ENCODE measurements around the gene NKX1-2.

DNA sequence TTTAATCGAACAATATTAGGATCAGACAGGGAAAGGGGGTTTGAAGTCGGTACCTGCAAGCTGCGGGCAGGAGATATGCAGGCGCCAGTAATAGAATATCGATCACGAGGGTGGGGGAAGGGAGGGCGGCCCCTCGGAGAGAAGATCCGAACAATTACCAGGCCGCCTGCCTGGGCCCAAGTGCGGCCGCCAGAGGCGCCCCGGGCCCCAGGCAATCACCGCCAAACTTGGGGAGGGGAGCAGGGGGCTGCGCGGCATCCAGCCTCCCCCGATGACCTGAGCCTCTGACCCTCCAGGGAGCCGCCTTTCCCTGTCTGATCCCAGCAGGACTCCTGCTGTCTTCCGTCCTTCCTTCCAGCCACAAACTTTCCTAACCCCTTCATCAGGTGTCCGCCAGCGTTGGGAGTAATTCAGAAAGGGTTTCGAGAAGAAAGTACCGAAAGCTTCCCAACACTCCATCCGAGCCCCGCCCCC lies 1.1 kb downstream of the NKX1-2 start:
- TF ChIP-seq ZNF133 (tag by site-specific recombination; IDR thresholded peaks at IDR 0.05) (no peak), YY1 (tag by site-specific recombination; IDR thresholded peaks at IDR 0.05) (no peak), ZNF626 (tag by site-specific recombination; IDR thresholded peaks at IDR 0.05) (no peak), SCRT2 (tag by site-specific recombination; IDR thresholded peaks at IDR 0.05) (no peak), ZNF404 (tag by site-specific recombination; IDR thresholded peaks at IDR 0.05) (no peak), CTCF (tag by site-specific recombination; IDR thresholded peaks at IDR 0.05) (no peak), ZSCAN4 (tag by site-specific recombination; IDR thresholded peaks at IDR 0.05) (no peak), REST (tag by site-specific recombination; IDR thresholded peaks at IDR 0.05) (no peak), ZNF114 (tag by site-specific recombination; IDR thresholded peaks at IDR 0.05) (no peak), BCL11B (tag by site-specific recombination; IDR thresholded peaks at IDR 0.05; ENCODE audit: low read depth) (no peak)
- TF ChIP-seq, protein P1, sequence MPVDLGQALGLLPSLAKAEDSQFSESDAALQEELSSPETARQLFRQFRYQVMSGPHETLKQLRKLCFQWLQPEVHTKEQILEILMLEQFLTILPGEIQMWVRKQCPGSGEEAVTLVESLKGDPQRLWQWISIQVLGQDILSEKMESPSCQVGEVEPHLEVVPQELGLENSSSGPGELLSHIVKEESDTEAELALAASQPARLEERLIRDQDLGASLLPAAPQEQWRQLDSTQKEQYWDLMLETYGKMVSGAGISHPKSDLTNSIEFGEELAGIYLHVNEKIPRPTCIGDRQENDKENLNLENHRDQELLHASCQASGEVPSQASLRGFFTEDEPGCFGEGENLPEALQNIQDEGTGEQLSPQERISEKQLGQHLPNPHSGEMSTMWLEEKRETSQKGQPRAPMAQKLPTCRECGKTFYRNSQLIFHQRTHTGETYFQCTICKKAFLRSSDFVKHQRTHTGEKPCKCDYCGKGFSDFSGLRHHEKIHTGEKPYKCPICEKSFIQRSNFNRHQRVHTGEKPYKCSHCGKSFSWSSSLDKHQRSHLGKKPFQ (tag by site-specific recombination; IDR thresholded peaks at IDR 0.05): no peak
